ENCODE data around the gene GTF3C2.
"Not testable (repeated sequence)": the region's sequence is repeated elsewhere in the genome, so short reads cannot be mapped to it uniquely, and the experiment has no call there.

Gene GTF3C2

GRCh38 chr2:27320958-27321543, 35.5 kb downstream of the GTF3C2 start:
- DNase-seq, result peak; percentile 99

GRCh38 chr2:27319839-27320238, 36.7 kb downstream of the GTF3C2 start:
- DNase-seq, result not testable (repeated sequence)

GRCh38 chr2:27316655-27317412, 39.7 kb downstream of the GTF3C2 start:
- no peak for DNase-seq

- no peak for DNase-seq
Measured at GRCh38 chr2:27315122-27315521, 41.4 kb downstream of the GTF3C2 start.

- DNase-seq, result no peak
Measured at GRCh38 chr2:27314709-27315108, 41.9 kb downstream of the GTF3C2 start.

- DNase-seq, result no peak
Measured at GRCh38 chr2:27313882-27314645, 42.5 kb downstream of the GTF3C2 start.

- no peak for DNase-seq
Measured at GRCh38 chr2:27312152-27312551, 44.4 kb downstream of the GTF3C2 start.

GRCh38 chr2:27309651-27310050, 46.9 kb downstream of the GTF3C2 start:
- no peak for DNase-seq

- DNase-seq, result no peak
Measured at GRCh38 chr2:27308359-27308881, 48.1 kb downstream of the GTF3C2 start, which contains the start of gene UCN. Gene UCN (minus strand): TSS chr2:27308445. CDS start chr2:27307895, 550 bp downstream.

GRCh38 chr2:27307545-27308358, 48.8 kb downstream of the GTF3C2 start:
- DNase-seq, result no peak

- DNase-seq, result no peak
Measured at GRCh38 chr2:27307287-27307544, 49.3 kb downstream of the GTF3C2 start.

- no peak for DNase-seq
Measured at GRCh38 chr2:27306573-27307286, 49.8 kb downstream of the GTF3C2 start.

- DNase-seq, result no peak
Measured at GRCh38 chr2:27306136-27306535, 50.4 kb downstream of the GTF3C2 start.

- no peak for DNase-seq
Measured at GRCh38 chr2:27305516-27305915, 51.0 kb downstream of the GTF3C2 start.

GRCh38 chr2:27304488-27305240, 51.9 kb downstream of the GTF3C2 start:
- DNase-seq, result no peak

GRCh38 chr2:27303093-27304025, 53.2 kb downstream of the GTF3C2 start:
- DNase-seq, result peak; percentile 76

GRCh38 chr2:27300606-27301005, 56.0 kb downstream of the GTF3C2 start:
- DNase-seq, result not testable (repeated sequence)

- DNase-seq, result no peak
Measured at GRCh38 chr2:27298391-27299080, 58.0 kb downstream of the GTF3C2 start.

- no peak for DNase-seq
Measured at GRCh38 chr2:27297195-27297594, 59.4 kb downstream of the GTF3C2 start.

GRCh38 chr2:27296481-27296880, 60.1 kb downstream of the GTF3C2 start:
- DNase-seq, result no peak
